Measurements from ENCODE around the gene SH3BGRL2.

SH3BGRL2 gene

GRCh38 chr6:79713701-79714322, 82.7 kb downstream of the SH3BGRL2 start:
- Histone ChIP-seq H3K4me3 (no peak overlapping the region), H3K9ac (ENCODE audit: insufficient read length) (no peak overlapping the region), H3K9me3 (ENCODE audit: low read depth, low read length) (no peaks in the 10 kb centered on the region), H3K27ac (no peak overlapping the region), H3K36me3 (ENCODE audit: insufficient read depth, low read length) (no peaks in the 10 kb centered on the region)
- DNase-seq (ENCODE audit: low read depth, low spot score): peak; percentile 18
- TF ChIP-seq EZH2 (IDR thresholded peaks at IDR 0.05): no peak
- TF ChIP-seq POLR2AphosphoS5 (IDR thresholded peaks at IDR 0.05; ENCODE audit: borderline replicate concordance, low read depth, low read length): no peak
- no peak for TF ChIP-seq FOXP2 (optimal IDR thresholded peaks at IDR 0.05; ENCODE audit: control extremely low read depth, extremely low read length, insufficient read depth)

GRCh38 chr6:79717989-79718388, 86.9 kb downstream of the SH3BGRL2 start:
- no peaks in the 10 kb centered on the region for H3K9me3 ChIP-seq (ENCODE audit: low read depth, low read length)
- DNase-seq (ENCODE audit: low read depth, low spot score): no peak
- H3K9ac ChIP-seq (ENCODE audit: insufficient read length): no peak overlapping the region
- H3K27ac ChIP-seq: no peak overlapping the region
- TF ChIP-seq EZH2 (IDR thresholded peaks at IDR 0.05): no peak
- no peak for TF ChIP-seq POLR2AphosphoS5 (IDR thresholded peaks at IDR 0.05; ENCODE audit: borderline replicate concordance, low read depth, low read length)
- TF ChIP-seq FOXP2 (optimal IDR thresholded peaks at IDR 0.05; ENCODE audit: control extremely low read depth, extremely low read length, insufficient read depth): no peak
- H3K4me3 ChIP-seq: no peak overlapping the region
- no peaks in the 10 kb centered on the region for H3K36me3 ChIP-seq (ENCODE audit: insufficient read depth, low read length)

- no peak for TF ChIP-seq EZH2 (IDR thresholded peaks at IDR 0.05)
- no peak for TF ChIP-seq POLR2AphosphoS5 (IDR thresholded peaks at IDR 0.05; ENCODE audit: borderline replicate concordance, low read depth, low read length)
- TF ChIP-seq FOXP2 (optimal IDR thresholded peaks at IDR 0.05; ENCODE audit: control extremely low read depth, extremely low read length, insufficient read depth): no peak
- Histone ChIP-seq H3K9ac (ENCODE audit: insufficient read length) (no peak overlapping the region), H3K36me3 (ENCODE audit: insufficient read depth, low read length) (no peaks in the 10 kb centered on the region), H3K27ac (no peak overlapping the region), H3K4me3 (no peak overlapping the region), H3K9me3 (ENCODE audit: low read depth, low read length) (no peaks in the 10 kb centered on the region)
- DNase-seq (ENCODE audit: low read depth, low spot score): no peak
Observed at GRCh38 chr6:79718509-79719247, 87.5 kb downstream of the SH3BGRL2 start.

- no peaks in the 10 kb centered on the region for H3K9me3 ChIP-seq (ENCODE audit: low read depth, low read length)
- no peak overlapping the region for H3K9ac ChIP-seq (ENCODE audit: insufficient read length)
- no peak for TF ChIP-seq FOXP2 (optimal IDR thresholded peaks at IDR 0.05; ENCODE audit: control extremely low read depth, extremely low read length, insufficient read depth)
- no peak for TF ChIP-seq EZH2 (IDR thresholded peaks at IDR 0.05)
- no peak for TF ChIP-seq POLR2AphosphoS5 (IDR thresholded peaks at IDR 0.05; ENCODE audit: borderline replicate concordance, low read depth, low read length)
- H3K4me3 ChIP-seq: no peak overlapping the region
- H3K27ac ChIP-seq: no peak overlapping the region
- no peaks in the 10 kb centered on the region for H3K36me3 ChIP-seq (ENCODE audit: insufficient read depth, low read length)
- DNase-seq (ENCODE audit: low read depth, low spot score): no peak
Observed at GRCh38 chr6:79719248-79719960, 88.3 kb downstream of the SH3BGRL2 start.

GRCh38 chr6:79724816-79725215, 93.7 kb downstream of the SH3BGRL2 start:
- no peak overlapping the region for H3K9ac ChIP-seq (ENCODE audit: insufficient read length)
- no peak for DNase-seq (ENCODE audit: low read depth, low spot score)
- H3K4me3 ChIP-seq: no peak overlapping the region
- no peaks in the 10 kb centered on the region for H3K9me3 ChIP-seq (ENCODE audit: low read depth, low read length)
- TF ChIP-seq POLR2AphosphoS5 (IDR thresholded peaks at IDR 0.05; ENCODE audit: borderline replicate concordance, low read depth, low read length): no peak
- TF ChIP-seq FOXP2 (optimal IDR thresholded peaks at IDR 0.05; ENCODE audit: control extremely low read depth, extremely low read length, insufficient read depth): no peak
- no peak for TF ChIP-seq EZH2 (IDR thresholded peaks at IDR 0.05)
- no peak overlapping the region for H3K27ac ChIP-seq
- no peaks in the 10 kb centered on the region for H3K36me3 ChIP-seq (ENCODE audit: insufficient read depth, low read length)

GRCh38 chr6:79731471-79731870, 100.3 kb downstream of the SH3BGRL2 start:
- no peak overlapping the region for H3K9ac ChIP-seq (ENCODE audit: insufficient read length)
- TF ChIP-seq FOXP2 (optimal IDR thresholded peaks at IDR 0.05; ENCODE audit: control extremely low read depth, extremely low read length, insufficient read depth) (no peak), POLR2AphosphoS5 (IDR thresholded peaks at IDR 0.05; ENCODE audit: borderline replicate concordance, low read depth, low read length) (no peak), EZH2 (IDR thresholded peaks at IDR 0.05) (no peak)
- no peak for DNase-seq (ENCODE audit: low read depth, low spot score)
- no peaks in the 10 kb centered on the region for H3K9me3 ChIP-seq (ENCODE audit: low read depth, low read length)
- no peak overlapping the region for H3K4me3 ChIP-seq
- no peaks in the 10 kb centered on the region for H3K36me3 ChIP-seq (ENCODE audit: insufficient read depth, low read length)
- no peak overlapping the region for H3K27ac ChIP-seq

- Histone ChIP-seq H3K36me3 (ENCODE audit: insufficient read depth, low read length) (no peaks in the 10 kb centered on the region), H3K27ac (no peak overlapping the region), H3K9ac (ENCODE audit: insufficient read length) (no peak overlapping the region), H3K9me3 (ENCODE audit: low read depth, low read length) (no peaks in the 10 kb centered on the region), H3K4me3 (no peak overlapping the region)
- TF ChIP-seq EZH2 (IDR thresholded peaks at IDR 0.05): no peak
- TF ChIP-seq FOXP2 (optimal IDR thresholded peaks at IDR 0.05; ENCODE audit: control extremely low read depth, extremely low read length, insufficient read depth): no peak
- no peak for TF ChIP-seq POLR2AphosphoS5 (IDR thresholded peaks at IDR 0.05; ENCODE audit: borderline replicate concordance, low read depth, low read length)
- DNase-seq (ENCODE audit: low read depth, low spot score): no peak
Observed at GRCh38 chr6:79733388-79733787, 102.3 kb downstream of the SH3BGRL2 start.

- no peaks in the 10 kb centered on the region for H3K9me3 ChIP-seq (ENCODE audit: low read depth, low read length)
- H3K4me3 ChIP-seq: no peak overlapping the region
- H3K27ac ChIP-seq: no peak overlapping the region
- H3K36me3 ChIP-seq (ENCODE audit: insufficient read depth, low read length): no peaks in the 10 kb centered on the region
- TF ChIP-seq POLR2AphosphoS5 (IDR thresholded peaks at IDR 0.05; ENCODE audit: borderline replicate concordance, low read depth, low read length): no peak
- TF ChIP-seq FOXP2 (optimal IDR thresholded peaks at IDR 0.05; ENCODE audit: control extremely low read depth, extremely low read length, insufficient read depth): no peak
- no peak for TF ChIP-seq EZH2 (IDR thresholded peaks at IDR 0.05)
- no peak for DNase-seq (ENCODE audit: low read depth, low spot score)
- H3K9ac ChIP-seq (ENCODE audit: insufficient read length): no peak overlapping the region
Observed at GRCh38 chr6:79734374-79734773, 103.2 kb downstream of the SH3BGRL2 start.

All from SK-N-MC (cell line).